Retina (tissue), 1 donor: ENCODE data around the gene OR51B2.

Experiments
- DNase-seq: peaks from one replicate; pipeline ENCODE4 v3.0.0-alpha.2; 2016

OR51B2 gene

GRCh38 chr11:5280582-5281102 lies 43.5 kb downstream of the OR51B2 start:
- DNase-seq: no peak

DNA sequence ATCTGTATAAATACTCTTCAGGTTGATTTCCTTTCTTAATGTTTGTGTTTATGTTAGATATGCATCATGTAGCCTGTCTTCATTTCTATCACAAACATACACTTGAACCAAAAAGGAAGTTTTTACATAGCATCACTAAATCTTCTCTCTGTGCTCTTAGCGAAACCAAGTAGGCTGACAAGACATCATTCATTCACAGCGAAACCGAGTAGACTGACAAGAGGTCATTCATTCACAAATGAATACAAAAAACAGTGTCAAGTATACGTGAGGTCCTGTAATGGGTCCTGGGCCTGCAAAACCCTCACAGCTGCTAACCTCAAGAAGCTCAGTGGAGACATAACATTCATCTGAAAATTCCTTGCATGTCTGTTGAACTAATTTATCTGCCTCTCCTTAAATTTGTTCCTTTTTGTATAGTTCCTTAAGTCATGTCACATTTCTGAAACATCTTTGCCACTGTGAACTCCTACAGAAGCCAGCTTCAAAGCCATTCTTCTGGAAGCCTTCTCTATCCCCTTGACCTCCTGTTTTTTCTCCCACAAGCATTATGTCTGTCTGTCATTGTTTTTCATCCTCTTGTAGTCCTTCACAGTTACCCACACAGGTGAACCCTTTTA lies 44.5 kb downstream of the OR51B2 start:
- no peak for DNase-seq

GRCh38 chr11:5277807-5278382 lies 46.2 kb downstream of the OR51B2 start:
- no peak for DNase-seq

GRCh38 chr11:5276697-5277096 lies 47.4 kb downstream of the OR51B2 start:
- no peak for DNase-seq

- no peak for DNase-seq
These were observed 48.6 kb downstream of the OR51B2 start for GRCh38 chr11:5275369-5276110.

- DNase-seq: no peak
These were observed 49.7 kb downstream of the OR51B2 start for GRCh38 chr11:5274395-5274794.
